ENCODE results near the gene LMLN.
"Not testable (repeated sequence)": the region's sequence is repeated elsewhere in the genome, so short reads cannot be mapped to it uniquely, and the experiment has no call there.

The LMLN gene, protein sequence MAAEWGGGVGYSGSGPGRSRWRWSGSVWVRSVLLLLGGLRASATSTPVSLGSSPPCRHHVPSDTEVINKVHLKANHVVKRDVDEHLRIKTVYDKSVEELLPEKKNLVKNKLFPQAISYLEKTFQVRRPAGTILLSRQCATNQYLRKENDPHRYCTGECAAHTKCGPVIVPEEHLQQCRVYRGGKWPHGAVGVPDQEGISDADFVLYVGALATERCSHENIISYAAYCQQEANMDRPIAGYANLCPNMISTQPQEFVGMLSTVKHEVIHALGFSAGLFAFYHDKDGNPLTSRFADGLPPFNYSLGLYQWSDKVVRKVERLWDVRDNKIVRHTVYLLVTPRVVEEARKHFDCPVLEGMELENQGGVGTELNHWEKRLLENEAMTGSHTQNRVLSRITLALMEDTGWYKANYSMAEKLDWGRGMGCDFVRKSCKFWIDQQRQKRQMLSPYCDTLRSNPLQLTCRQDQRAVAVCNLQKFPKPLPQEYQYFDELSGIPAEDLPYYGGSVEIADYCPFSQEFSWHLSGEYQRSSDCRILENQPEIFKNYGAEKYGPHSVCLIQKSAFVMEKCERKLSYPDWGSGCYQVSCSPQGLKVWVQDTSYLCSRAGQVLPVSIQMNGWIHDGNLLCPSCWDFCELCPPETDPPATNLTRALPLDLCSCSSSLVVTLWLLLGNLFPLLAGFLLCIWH

DNA sequence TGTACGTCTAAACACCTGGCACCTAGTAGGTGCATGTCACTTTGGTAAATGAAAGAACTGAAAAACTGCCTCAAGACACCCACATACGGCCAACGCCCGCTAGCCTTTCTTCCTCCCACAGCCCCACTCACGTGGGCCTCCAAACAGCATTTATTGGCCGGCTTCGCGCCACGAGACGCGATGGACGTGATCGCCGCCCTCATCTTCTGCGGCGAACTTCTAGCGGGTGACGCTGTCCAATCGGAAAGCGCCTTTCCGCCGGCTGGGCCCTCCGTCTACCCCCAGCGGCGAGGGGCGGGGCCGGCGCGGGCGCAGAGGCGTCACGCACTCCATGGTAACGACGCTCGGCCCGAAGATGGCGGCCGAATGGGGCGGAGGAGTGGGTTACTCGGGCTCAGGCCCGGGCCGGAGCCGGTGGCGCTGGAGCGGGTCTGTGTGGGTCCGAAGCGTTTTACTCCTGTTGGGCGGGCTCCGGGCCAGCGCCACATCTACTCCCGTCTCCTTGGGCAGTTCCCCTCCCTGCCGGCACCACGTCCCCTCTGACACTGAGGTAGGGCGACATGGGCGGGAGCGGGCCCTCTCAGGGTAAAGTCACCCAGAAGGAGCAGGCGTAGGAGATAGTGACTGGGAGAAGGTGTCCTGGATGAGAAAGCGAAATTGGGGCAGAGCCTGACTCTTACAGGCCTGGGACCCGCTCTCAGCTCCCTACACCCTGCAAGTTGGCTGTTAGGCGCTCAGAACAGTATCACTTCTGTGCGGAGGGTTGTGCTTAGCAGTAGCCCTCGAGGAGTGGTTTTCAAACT lies at the start of gene LMLN:
LMLN (plus strand) TSS at position 327 of the 803 bp plus-strand sequence; CDS start at position 356, 29 bp downstream.
- peak; percentile 96 for DNase-seq (ENCODE audit: low spot score)

- no peak for DNase-seq (ENCODE audit: low spot score)
Measured at GRCh38 chr3:197912741-197913476, 47.1 kb upstream of the LMLN start.

DNA sequence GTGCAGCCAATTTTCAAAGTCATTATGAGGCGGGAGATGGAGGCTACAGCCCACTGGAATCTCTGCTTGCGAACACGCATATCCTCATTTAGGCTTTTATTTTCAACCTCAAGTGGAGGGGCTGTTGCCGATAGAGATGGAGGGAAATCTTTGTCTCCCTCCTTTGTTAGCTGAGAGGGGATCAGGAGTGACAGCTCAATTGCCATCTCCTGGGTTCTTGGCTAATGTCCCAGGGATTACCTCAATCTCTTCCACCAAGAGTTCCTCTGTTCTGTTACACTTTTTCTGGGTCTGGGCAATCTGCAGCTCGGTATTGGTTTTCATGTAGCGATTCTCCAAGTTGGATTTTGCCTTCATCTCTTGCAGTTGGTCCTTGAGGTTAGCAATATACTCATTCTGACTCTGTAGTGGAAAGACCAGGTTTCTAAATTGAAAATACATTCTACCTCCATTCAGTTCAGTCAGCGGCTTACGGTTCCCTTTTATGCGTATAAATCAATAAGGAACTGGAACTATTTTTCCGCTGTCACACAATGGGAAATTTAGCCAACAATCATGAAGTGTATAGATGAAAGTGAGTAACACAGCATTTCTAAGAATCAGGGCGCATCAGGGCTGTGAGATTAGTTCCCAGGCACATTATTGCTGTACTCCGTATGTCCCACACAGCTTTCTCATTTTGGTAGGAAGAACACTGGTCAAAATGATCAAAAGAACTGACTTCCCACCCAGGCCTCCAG lies 46.2 kb upstream of the LMLN start:
- no peak for DNase-seq (ENCODE audit: low spot score)

- not testable (repeated sequence) for DNase-seq (ENCODE audit: low spot score)
Measured at GRCh38 chr3:197921429-197922275, 38.4 kb upstream of the LMLN start.

DNA sequence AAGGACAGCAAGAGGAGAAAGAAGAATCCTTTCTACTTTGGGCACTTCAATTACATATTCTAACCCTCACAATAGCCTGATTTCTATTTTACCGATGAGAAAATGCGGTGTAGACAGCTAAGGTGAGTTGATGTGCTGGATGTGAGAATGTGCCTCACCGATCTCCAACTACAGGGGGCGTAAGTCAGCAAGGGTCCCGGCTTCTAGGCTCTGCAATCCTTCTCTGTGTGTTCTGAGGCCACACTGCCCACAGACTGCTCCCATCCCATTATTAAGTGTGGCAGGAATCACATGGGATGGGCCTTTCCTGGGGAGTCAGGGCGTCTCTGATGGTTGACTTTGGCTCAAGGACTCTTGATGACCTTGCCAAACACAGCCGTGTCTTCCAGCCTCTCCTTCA lies 33.6 kb upstream of the LMLN start:
- no peak for DNase-seq (ENCODE audit: low spot score)

- DNase-seq (ENCODE audit: low spot score) = not testable (repeated sequence)
Measured at GRCh38 chr3:197927578-197927977, 32.4 kb upstream of the LMLN start.

GRCh38 chr3:197936819-197937384 lies 23.1 kb upstream of the LMLN start:
- no peak for DNase-seq (ENCODE audit: low spot score)

DNA sequence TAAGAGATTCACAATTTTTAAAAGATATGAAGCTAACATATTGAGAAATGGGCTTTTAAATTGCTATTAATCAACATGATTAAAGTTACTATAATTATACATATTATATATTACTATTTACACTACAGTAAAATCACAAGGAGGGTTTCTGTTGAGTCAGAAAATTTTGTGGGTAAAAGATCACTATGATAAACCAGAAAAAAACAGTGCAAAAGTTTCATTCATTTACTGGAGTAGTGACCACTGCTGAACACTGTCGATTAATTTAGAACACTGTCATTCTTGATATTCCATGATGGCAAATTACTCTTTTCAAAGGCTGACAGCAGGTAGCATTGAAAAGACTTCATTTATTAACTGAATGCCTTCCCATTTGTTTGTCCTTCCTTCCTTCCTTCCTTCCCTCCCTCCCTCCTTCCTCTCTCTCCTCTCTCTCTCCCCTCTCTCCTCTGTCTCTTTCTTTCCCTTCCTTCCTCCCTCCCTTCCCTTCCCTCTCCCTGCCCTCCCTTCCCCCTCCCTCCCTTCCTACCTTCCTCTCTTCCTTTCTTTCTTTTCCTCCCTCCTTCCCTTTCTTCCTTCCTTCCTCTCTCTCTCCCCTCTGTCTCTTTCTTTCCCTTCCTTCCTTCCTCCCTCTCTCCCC lies 19.2 kb upstream of the LMLN start:
- DNase-seq (ENCODE audit: low spot score) = no peak

DNA sequence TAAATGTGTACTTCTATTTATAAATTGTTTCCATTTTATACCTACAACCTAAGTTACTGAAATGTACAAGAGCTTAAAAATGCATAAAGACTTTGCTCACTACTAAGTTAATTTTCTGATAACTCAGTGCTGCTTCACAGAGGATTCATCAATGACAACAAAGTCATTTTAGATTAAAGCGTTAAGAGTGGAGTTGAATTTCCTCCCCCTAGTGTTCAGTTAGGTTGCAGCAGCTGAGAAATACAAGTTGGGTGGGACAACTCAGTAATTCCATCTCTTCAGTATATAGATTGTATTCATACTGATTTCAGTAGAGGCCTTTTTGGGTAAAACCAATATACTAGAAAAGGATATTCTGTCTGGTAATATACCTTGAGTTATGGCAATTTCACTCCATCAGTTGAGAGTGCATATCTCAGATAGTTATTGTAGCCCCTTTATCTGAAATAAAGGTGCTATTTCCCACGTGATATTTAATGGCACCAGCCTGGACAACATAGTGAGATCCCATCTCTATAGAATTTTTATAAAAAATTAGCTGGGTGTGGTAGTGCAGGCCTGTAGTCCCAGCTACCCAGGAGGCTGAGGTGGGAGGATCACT lies 17.0 kb upstream of the LMLN start:
- no peak for DNase-seq (ENCODE audit: low spot score)

DNA sequence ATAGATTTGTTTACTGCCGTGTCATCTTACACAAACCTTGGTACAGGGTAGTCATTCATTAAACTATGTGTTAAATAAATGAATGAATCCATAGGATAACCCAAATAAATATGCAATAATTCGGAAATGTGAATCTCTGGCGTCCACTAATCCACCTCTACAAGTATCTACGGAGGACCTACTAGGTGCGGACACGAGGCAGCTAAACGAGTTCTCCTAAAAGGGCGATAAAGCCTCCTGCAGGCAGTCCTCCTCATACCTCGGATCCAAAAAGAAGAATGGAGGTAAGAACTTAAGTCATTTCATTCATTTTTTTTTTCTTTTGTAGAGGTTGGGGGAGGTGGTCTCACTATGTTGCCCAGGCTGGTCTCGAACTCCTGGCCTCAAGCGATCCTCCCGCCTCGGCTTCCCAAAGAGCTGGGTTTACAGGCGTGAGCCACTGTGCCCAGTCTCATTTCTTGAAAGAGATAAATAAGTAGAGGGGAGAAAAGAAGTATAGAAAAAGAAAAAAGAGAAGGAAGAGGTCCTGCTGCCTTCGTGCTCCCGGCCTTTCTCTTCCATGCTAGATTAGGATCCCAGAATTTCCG lies 10.7 kb upstream of the LMLN start:
- no peak for DNase-seq (ENCODE audit: low spot score)

- DNase-seq (ENCODE audit: low spot score) = peak; percentile 96
Measured at GRCh38 chr3:197949778-197950676, 10.0 kb upstream of the LMLN start, which contains the start of gene RPL35A. RPL35A (plus strand) TSS chr3:197950190; CDS start chr3:197950968, 778 bp downstream.

DNA sequence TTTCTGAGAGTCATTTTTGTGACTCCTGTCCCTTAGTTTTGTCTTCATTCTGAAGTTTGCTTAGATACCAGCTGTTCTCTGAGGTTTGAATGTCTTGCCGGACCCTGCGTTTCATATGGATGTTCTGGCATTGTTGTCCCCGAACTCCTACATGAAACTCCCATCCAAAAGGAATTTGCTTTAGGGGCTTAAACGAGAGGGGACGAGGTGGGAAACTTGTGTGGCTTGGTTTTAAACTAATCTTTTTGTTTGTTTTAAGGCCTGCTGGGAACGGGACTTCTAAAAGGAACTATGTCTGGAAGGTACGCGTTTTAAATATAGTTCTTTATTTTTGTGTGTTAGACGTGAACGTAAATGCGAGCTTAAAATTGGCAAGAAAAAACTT lies 9.3 kb upstream of the LMLN start:
- no peak for DNase-seq (ENCODE audit: low spot score)

GRCh38 chr3:197951392-197951990 lies 8.5 kb upstream of the LMLN start:
- no peak for DNase-seq (ENCODE audit: low spot score)

DNA sequence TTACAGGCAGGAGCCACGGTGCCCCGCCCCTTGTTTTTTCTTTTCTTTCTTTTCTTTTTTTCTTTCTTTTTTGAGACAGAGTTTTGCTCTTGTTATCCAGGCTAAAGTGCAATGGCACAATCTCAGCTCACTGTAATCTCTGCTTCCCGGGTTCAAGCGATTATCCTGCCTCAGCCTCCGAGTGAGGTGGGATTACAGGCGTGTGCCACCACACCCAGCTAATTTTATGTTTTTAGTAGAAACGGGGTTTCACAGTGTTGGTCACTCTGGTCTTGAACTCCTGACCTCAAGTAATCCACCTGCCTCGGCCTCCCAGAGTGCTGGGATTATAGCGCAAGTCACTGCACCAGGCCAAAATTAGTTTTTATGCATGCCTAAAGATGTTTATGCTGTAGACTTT lies 7.6 kb upstream of the LMLN start:
- no peak for DNase-seq (ENCODE audit: low spot score)

GRCh38 chr3:197953325-197953724 lies 6.7 kb upstream of the LMLN start:
- DNase-seq (ENCODE audit: low spot score) = no peak

DNA sequence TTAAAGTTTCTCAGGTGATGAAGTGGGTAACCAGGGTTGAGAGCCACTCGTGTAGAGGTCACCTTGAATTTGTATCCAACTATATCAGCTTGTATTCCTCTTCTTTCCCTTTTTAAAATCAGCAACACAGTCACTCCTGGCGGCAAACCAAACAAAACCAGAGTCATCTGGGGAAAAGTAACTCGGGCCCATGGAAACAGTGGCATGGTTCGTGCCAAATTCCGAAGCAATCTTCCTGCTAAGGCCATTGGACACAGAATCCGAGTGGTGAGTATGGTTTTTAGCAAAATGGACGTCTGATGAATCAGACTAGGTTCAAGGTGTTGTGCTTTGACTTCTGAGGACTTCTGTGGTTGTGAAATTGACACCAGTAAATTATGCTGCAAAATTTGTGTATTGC lies 6.1 kb upstream of the LMLN start:
- DNase-seq (ENCODE audit: low spot score) = no peak

DNA sequence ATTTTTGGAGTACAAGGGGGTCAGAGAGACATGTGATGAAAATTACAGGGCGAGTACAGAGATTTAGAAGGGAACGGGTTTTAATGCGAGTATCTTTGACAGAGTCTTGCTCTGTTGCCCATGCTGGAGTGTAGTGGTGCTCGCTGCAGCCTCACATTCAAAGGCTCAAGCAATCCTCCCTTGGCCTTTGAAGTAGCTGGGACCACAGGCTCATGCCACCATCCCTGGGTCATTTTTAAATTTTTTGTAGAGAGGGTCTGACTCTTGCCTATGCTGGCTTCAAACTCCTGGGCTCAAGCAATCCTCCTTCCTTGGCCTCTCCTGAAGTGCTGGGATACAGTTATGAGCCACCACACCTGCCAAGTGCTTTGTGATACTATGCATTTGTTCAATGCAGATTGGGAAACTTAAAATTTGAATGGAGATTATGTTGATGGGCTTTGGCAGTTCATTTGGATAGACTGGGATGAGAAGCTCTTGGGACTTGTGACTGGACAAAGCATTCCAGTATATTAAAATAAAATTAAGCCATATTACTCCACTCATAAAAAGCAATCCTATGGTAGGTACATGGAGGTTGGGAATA lies 4.0 kb upstream of the LMLN start:
- DNase-seq (ENCODE audit: low spot score) = no peak
